Neural cell (in vitro differentiated cells): Measurements from ENCODE around the gene PIAS1. TPM values are rescaled to one million over a fixed set of nuclear protein-coding genes. Genes with fewer than 3 reads are reported as not detected.

Experiments
- H2AFZ ChIP-seq: fragments of 200-600, 300-800 bp; sonication (generic), shearing (Covaris generic); 2 replicates; pipeline ENCODE4 v1.6.0; 2014; ENCODE audit warnings: low read depth, mild to moderate bottlenecking, antibody characterized with exemption, low read length, moderate library complexity
- H3F3A ChIP-seq: fragments of 200-600 bp; shearing (Covaris generic); 2 replicates; pipeline ENCODE4 v1.6.1; 2016; ENCODE audit warnings: mild to moderate bottlenecking, moderate library complexity, mixed read lengths, antibody characterized with exemption, low read length; ENCODE audit not compliant: insufficient read depth, poor library complexity, severe bottlenecking
- H3K27ac ChIP-seq: fragments of 200-600, 300-800 bp; sonication (generic), shearing (Covaris generic); 2 replicates; pipeline ENCODE4 v1.5.1; 2014; ENCODE audit warnings: mild to moderate bottlenecking, low read length, moderate library complexity
- H3K27me3 ChIP-seq: fragments of 300-800, 200-600 bp; sonication (generic), shearing (Covaris generic); 2 replicates; pipeline ENCODE4 v1.6.0; 2014; ENCODE audit warnings: mild to moderate bottlenecking, low read depth, low read length, moderate library complexity; ENCODE audit not compliant: insufficient read depth
- H3K36me3 ChIP-seq: fragments of 300-800, 200-600 bp; sonication (generic), shearing (Covaris generic); 2 replicates; pipeline ENCODE4 v1.5.1; 2014; ENCODE audit warnings: mild to moderate bottlenecking, antibody characterized with exemption, low read length, moderate library complexity; ENCODE audit not compliant: insufficient read depth
- H3K4me2 ChIP-seq: fragments of 300-800, 200-600 bp; sonication (generic), shearing (Covaris generic); 2 replicates; pipeline ENCODE4 v1.6.0; 2014; ENCODE audit warnings: mild to moderate bottlenecking, low read length
- H3K4me3 ChIP-seq: fragments of 300-800, 200-600 bp; sonication (generic), shearing (Covaris generic); 2 replicates; pipeline ENCODE4 v1.5.1; 2014; ENCODE audit warnings: mild to moderate bottlenecking, low read length, moderate library complexity
- H3K79me2 ChIP-seq: fragments of 200-600 bp; shearing (Covaris generic); replicated peaks from 2 replicates; pipeline ENCODE4 v1.6.0; 2014; ENCODE audit warnings: mild to moderate bottlenecking, low read length, moderate library complexity; ENCODE audit not compliant: insufficient read depth
- H3K9ac ChIP-seq: fragments of 300-800, 200-600 bp; sonication (generic), shearing (Covaris generic); 2 replicates; pipeline ENCODE4 v1.6.1; 2016; ENCODE audit warnings: mild to moderate bottlenecking, low read length, mixed read lengths
- H3K9me2 ChIP-seq: fragments of 200-600 bp; shearing (Covaris generic); 2 replicates; pipeline ENCODE4 v1.6.1; 2016; ENCODE audit warnings: mild to moderate bottlenecking, low read length, mixed read lengths; ENCODE audit not compliant: insufficient read depth
- H3K9me3 ChIP-seq: fragments of 200-600, 300-800 bp; sonication (generic), shearing (Covaris generic); 2 replicates; pipeline ENCODE4 v1.6.1; 2016; ENCODE audit warnings: mild to moderate bottlenecking, mixed run types, low read length, moderate library complexity, mixed read lengths
- H4K20me1 ChIP-seq: fragments of 200-600 bp; shearing (Covaris generic); 2 replicates; pipeline ENCODE4 v1.6.1; 2016; ENCODE audit warnings: mild to moderate bottlenecking, mixed run types; ENCODE audit not compliant: insufficient read depth
- CTCF ChIP-seq: fragments of 450-650 bp; IDR thresholded peaks from 2 replicates; pipeline ENCODE4 v1.5.1; 2014; ENCODE audit warnings: antibody characterized with exemption, mild to moderate bottlenecking, moderate library complexity; ENCODE audit not compliant: poor library complexity, severe bottlenecking
- EP300 ChIP-seq: fragments of 450-650 bp; conservative IDR thresholded peaks from 2 replicates; pipeline ENCODE4 v1.6.1; 2014; ENCODE audit warnings: antibody characterized with exemption, mild to moderate bottlenecking, moderate library complexity; ENCODE audit not compliant: poor library complexity, severe bottlenecking
- EZH2 ChIP-seq: fragments of 200-600, 300-800 bp; shearing (Covaris generic), sonication (generic); IDR thresholded peaks from 2 replicates; pipeline ENCODE4 v1.6.1; 2014; ENCODE audit warnings: antibody characterized with exemption, low read length, borderline replicate concordance, mild to moderate bottlenecking; ENCODE audit not compliant: insufficient read depth, poor library complexity, severe bottlenecking
- MXI1 ChIP-seq: fragments of 450-650 bp; conservative IDR thresholded peaks from 2 replicates; pipeline ENCODE4 v1.6.1; 2014; ENCODE audit warnings: antibody characterized with exemption, mild to moderate bottlenecking; ENCODE audit not compliant: poor library complexity, severe bottlenecking
- POLR2AphosphoS5 ChIP-seq: IDR thresholded peaks from 2 replicates; pipeline ENCODE4 v1.6.1; 2012
- RAD21 ChIP-seq: fragments of 450-650 bp; conservative IDR thresholded peaks from 2 replicates; pipeline ENCODE4 v1.6.1; 2014; ENCODE audit warnings: antibody characterized with exemption, mild to moderate bottlenecking, moderate library complexity
- REST ChIP-seq: IDR thresholded peaks from 2 replicates; pipeline ENCODE4 v1.6.1; 2012; ENCODE audit warnings: borderline replicate concordance
- TAF1 ChIP-seq: IDR thresholded peaks from 2 replicates; pipeline ENCODE4 v1.6.1; 2012; ENCODE audit warnings: low read depth
- polyA plus RNA-seq: library from polyadenylated mRNA; depleted of rRNA; stranded (reverse); fragments of >200 nt; gene quantifications from 2 replicates; pipeline ENCODE4 v1.2.3, GENCODE V29; 2014

The PIAS1 gene
- polyA plus RNA-seq, 1 donor from 2014 or later, result 14.3 TPM

GRCh38 chr15:68017201-68017600, 36.9 kb upstream of the PIAS1 start:
- no peak overlapping the region for H3K4me3 ChIP-seq
- no peaks in the 10 kb centered on the region for H3K27me3 ChIP-seq
- H3K9ac ChIP-seq, result no peak overlapping the region
- no peak overlapping the region for H2AFZ ChIP-seq
- no peaks in the 10 kb centered on the region for H3K79me2 ChIP-seq
- TF ChIP-seq POLR2AphosphoS5, result no peak
- no peak for TF ChIP-seq EZH2
- TF ChIP-seq EP300, result no peak
- no peak for TF ChIP-seq REST
- TF ChIP-seq TAF1, result no peak
- no peak for TF ChIP-seq MXI1
- TF ChIP-seq CTCF, result no peak
- no peak for TF ChIP-seq RAD21
- H3F3A ChIP-seq, result no peaks in the 10 kb centered on the region
- no peaks in the 10 kb centered on the region for H3K36me3 ChIP-seq
- no peak overlapping the region for H3K27ac ChIP-seq
- no peak overlapping the region for H3K4me2 ChIP-seq
- no peaks in the 10 kb centered on the region for H4K20me1 ChIP-seq
- H3K9me3 ChIP-seq, result no peaks in the 10 kb centered on the region
- no peaks in the 10 kb centered on the region for H3K9me2 ChIP-seq

GRCh38 chr15:68018797-68019444, 35.2 kb upstream of the PIAS1 start:
- H4K20me1 ChIP-seq, result no peaks in the 10 kb centered on the region
- no peak overlapping the region for H3K27ac ChIP-seq
- H3K36me3 ChIP-seq, result no peaks in the 10 kb centered on the region
- H3K27me3 ChIP-seq, result no peaks in the 10 kb centered on the region
- TF ChIP-seq POLR2AphosphoS5 (no peak), RAD21 (no peak), EP300 (no peak)
- no peaks in the 10 kb centered on the region for H3F3A ChIP-seq
- H3K9ac ChIP-seq, result no peak overlapping the region
- H3K9me2 ChIP-seq, result no peaks in the 10 kb centered on the region
- no peak overlapping the region for H3K4me3 ChIP-seq
- no peak overlapping the region for H3K4me2 ChIP-seq
- H3K79me2 ChIP-seq, result no peaks in the 10 kb centered on the region
- no peak overlapping the region for H2AFZ ChIP-seq
- no peaks in the 10 kb centered on the region for H3K9me3 ChIP-seq
